ENCODE results near the gene LMBR1L. TPM values are rescaled to one million over a fixed set of nuclear protein-coding genes. Genes with fewer than 3 reads are reported as not detected.
"Not testable (repeated sequence)": the region's sequence is repeated elsewhere in the genome, so short reads cannot be mapped to it uniquely, and the experiment has no call there.

Gene LMBR1L
- total and polyA plus RNA-seq, 5 donors = 25.6 to 45.3 (median 31.6) TPM

- WGBS = 59% methylated on average over 1 of the region's 1 CpG
- H3K4me1 ChIP-seq (ENCODE audit: control insufficient read depth, insufficient read depth, low read length) = no peaks in the 10 kb centered on the region
- no peak overlapping the region for H3K4me3 ChIP-seq (ENCODE audit: low read length)
- H3K9me3 ChIP-seq (ENCODE audit: control insufficient read depth, low read length) = no peaks in the 10 kb centered on the region
- intact Hi-C loops (cut with DNase I) = loop anchor here in 1 of 4 donors (10.0 kb wide), 1 partner anchor 155 kb away; no protein-coding TSS in a partner anchor
- no peak overlapping the region for H3K27ac ChIP-seq (ENCODE audit: low read length)
- no peaks in the 10 kb centered on the region for H3K27me3 ChIP-seq (ENCODE audit: control insufficient read depth, insufficient read depth)
- no peak for ATAC-seq
- no peak for DNase-seq
These were observed 30.9 kb downstream of the LMBR1L start for GRCh38 chr12:49079793-49080192.

GRCh38 chr12:49070971-49071370, 39.7 kb downstream of the LMBR1L start:
- H3K27ac ChIP-seq (ENCODE audit: low read length) = no peak overlapping the region
- WGBS = 93% methylated on average over 11 of the region's 11 CpGs
- intact Hi-C loops (cut with DNase I) = no loop called here
- DNase-seq (no peak), ATAC-seq (no peak)
- H3K4me3 ChIP-seq (ENCODE audit: low read length) = no peak overlapping the region
- H3K9me3 ChIP-seq (ENCODE audit: control insufficient read depth, low read length) = no peaks in the 10 kb centered on the region
- H3K4me1 ChIP-seq (ENCODE audit: control insufficient read depth, insufficient read depth, low read length) = peaks cover 5% of the 10 kb centered on the region
- H3K27me3 ChIP-seq (ENCODE audit: control insufficient read depth, insufficient read depth) = no peaks in the 10 kb centered on the region

DNA sequence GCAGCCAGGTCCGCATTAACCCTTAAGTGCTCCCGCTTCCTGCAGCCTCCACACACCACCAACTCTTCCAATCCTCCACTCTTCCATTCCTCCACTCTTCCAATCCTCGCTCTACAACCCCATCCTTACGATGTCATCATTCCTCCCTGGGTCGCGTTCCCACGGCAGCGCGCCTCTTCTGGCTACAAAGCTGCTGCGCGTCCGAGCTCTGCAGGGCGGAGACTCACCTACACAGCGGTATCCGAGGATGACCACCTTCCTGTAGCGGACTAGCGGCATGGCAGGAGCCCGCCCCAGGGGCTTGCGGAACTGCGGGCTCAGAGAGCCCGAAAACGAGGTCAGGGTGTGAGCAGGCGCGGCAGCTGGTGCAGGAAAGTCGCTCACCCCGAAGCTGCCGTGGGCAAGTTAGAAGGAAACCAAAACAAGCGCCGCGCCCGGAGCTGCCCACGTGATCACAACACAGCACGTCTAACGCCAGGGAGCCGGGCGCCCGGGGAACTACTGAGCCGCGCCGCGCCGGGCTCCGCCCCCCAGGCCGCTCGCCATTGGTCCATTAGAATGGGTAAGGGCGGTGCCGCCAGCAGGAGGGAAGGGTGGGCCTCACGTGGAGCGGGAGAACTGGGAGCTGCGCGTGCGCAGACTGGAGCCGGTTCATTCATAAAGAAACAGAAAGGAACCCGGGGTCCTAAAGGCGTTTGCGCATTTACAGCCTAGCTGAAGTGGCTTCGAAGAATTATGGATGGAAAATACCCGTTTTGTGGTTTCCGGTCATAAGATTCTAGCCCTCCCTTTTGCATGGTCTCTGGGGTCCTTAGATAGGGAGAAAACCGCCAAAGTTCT, 40.9 kb downstream of the LMBR1L start, which contains the start of gene RHEBL1:
TSS of gene RHEBL1 (minus strand) at position 473 of the 840 bp plus-strand sequence. CDS start at position 279, 194 bp downstream.
- peak; percentile 100 for ATAC-seq
- intact Hi-C loops (cut with DNase I) = loop anchor here in 2 of 4 donors (10.0 kb wide), 2 partner anchors 45 to 165 kb away; partner anchors contain the start of gene LMBR1L (in 2 of the 2)
- Histone ChIP-seq H3K9me3 (ENCODE audit: control insufficient read depth, low read length) (no peaks in the 10 kb centered on the region), H3K27ac (ENCODE audit: low read length) (no peak within 1 kb of the TSS), H3K4me3 (ENCODE audit: low read length) (peak within 1 kb of the TSS; percentile 61), H3K27me3 (ENCODE audit: control insufficient read depth, insufficient read depth) (no peaks in the 10 kb centered on the region), H3K4me1 (ENCODE audit: control insufficient read depth, insufficient read depth, low read length) (peaks cover 5% of the 10 kb centered on the region)
- DNase-seq = peak; percentile 99 to 100 (median 99)
- under 1% methylated on average over 60 of the region's 60 CpGs for WGBS

GRCh38 chr12:49068879-49069506, 41.7 kb downstream of the LMBR1L start:
- intact Hi-C loops (cut with DNase I) = loop anchor here in 2 of 4 donors (10.0 kb wide), 2 partner anchors 46 to 166 kb away; partner anchors contain the start of gene LMBR1L (in 2 of the 2)
- ATAC-seq (no peak), DNase-seq (no peak)
- H3K4me3 ChIP-seq (ENCODE audit: low read length) = peak overlapping the region; percentile 61
- no peaks in the 10 kb centered on the region for H3K9me3 ChIP-seq (ENCODE audit: control insufficient read depth, low read length)
- H3K4me1 ChIP-seq (ENCODE audit: control insufficient read depth, insufficient read depth, low read length) = peaks cover 5% of the 10 kb centered on the region
- no peak overlapping the region for H3K27ac ChIP-seq (ENCODE audit: low read length)
- H3K27me3 ChIP-seq (ENCODE audit: control insufficient read depth, insufficient read depth) = no peaks in the 10 kb centered on the region
- WGBS = 22% methylated on average over 21 of the region's 21 CpGs

- Histone ChIP-seq H3K9me3 (ENCODE audit: control insufficient read depth, low read length) (no peaks in the 10 kb centered on the region), H3K27me3 (ENCODE audit: control insufficient read depth, insufficient read depth) (no peaks in the 10 kb centered on the region), H3K27ac (ENCODE audit: low read length) (no peak overlapping the region), H3K4me3 (ENCODE audit: low read length) (no peak overlapping the region), H3K4me1 (ENCODE audit: control insufficient read depth, insufficient read depth, low read length) (peaks cover 5% of the 10 kb centered on the region)
- DNase-seq = no peak
- WGBS = 53% methylated on average over 4 of the region's 4 CpGs
- no peak for ATAC-seq
- intact Hi-C loops (cut with DNase I) = loop anchor here in 2 of 4 donors (10.0 kb wide), 2 partner anchors 49 to 169 kb away; partner anchors contain the start of gene LMBR1L (in 2 of the 2)
These were observed 44.5 kb downstream of the LMBR1L start for GRCh38 chr12:49066120-49066519.

GRCh38 chr12:49064767-49065152, 45.9 kb downstream of the LMBR1L start:
- WGBS = 94% methylated on average over 5 of the region's 5 CpGs
- Histone ChIP-seq H3K27ac (ENCODE audit: low read length) (no peak overlapping the region), H3K4me1 (ENCODE audit: control insufficient read depth, insufficient read depth, low read length) (peaks cover 5% of the 10 kb centered on the region), H3K4me3 (ENCODE audit: low read length) (no peak overlapping the region), H3K27me3 (ENCODE audit: control insufficient read depth, insufficient read depth) (no peaks in the 10 kb centered on the region), H3K9me3 (ENCODE audit: control insufficient read depth, low read length) (no peaks in the 10 kb centered on the region)
- ATAC-seq (no peak), DNase-seq (no peak)
- intact Hi-C loops (cut with DNase I) = loop anchor here in 2 of 4 donors (10.0 kb wide), 2 partner anchors 50 to 170 kb away; partner anchors contain the start of gene LMBR1L (in 2 of the 2)

- not testable (repeated sequence) for H3K27ac ChIP-seq (ENCODE audit: low read length); ATAC-seq; H3K4me3 ChIP-seq (ENCODE audit: low read length); H3K9me3 ChIP-seq (ENCODE audit: control insufficient read depth, low read length); H3K27me3 ChIP-seq (ENCODE audit: control insufficient read depth, insufficient read depth); H3K4me1 ChIP-seq (ENCODE audit: control insufficient read depth, insufficient read depth, low read length)
- intact Hi-C loops (cut with DNase I) = loop anchor here in 2 of 4 donors (10.0 kb wide), 2 partner anchors 53 to 173 kb away; partner anchors contain the start of gene LMBR1L (in 2 of the 2)
- 90% methylated on average over 17 of the region's 17 CpGs for WGBS
- peak in 1 of 3 donors; percentile 41 for DNase-seq
These were observed 48.7 kb downstream of the LMBR1L start for GRCh38 chr12:49061916-49062315.

DNA sequence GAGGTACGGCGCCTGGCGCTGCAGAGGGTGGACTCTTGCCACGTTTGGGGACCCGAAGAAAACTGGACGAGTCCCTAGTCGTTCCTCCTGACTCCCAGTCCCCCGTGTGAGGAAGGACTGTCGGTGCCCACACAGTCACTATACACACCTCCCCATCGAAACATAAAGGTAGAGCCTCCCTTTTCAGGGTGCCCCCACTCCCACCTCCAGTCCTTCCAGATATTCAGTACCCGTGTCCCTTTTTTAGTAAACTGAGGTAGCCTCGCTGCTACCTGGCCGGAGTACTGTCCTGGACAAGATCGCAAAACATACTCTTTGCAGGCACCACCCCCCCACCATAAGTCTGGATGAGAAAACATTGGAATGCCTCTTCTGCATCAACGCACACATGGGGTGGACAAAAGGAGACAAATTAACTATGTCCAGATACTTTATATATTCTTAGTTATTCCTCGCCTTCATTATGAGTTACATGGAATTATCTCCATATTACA, 49.4 kb downstream of the LMBR1L start:
- Histone ChIP-seq H3K9me3 (ENCODE audit: control insufficient read depth, low read length) (no peaks in the 10 kb centered on the region), H3K4me1 (ENCODE audit: control insufficient read depth, insufficient read depth, low read length) (peaks cover 8% of the 10 kb centered on the region), H3K27ac (ENCODE audit: low read length) (peak overlapping the region; percentile 95), H3K4me3 (ENCODE audit: low read length) (peak overlapping the region; percentile 96), H3K27me3 (ENCODE audit: control insufficient read depth, insufficient read depth) (no peaks in the 10 kb centered on the region)
- ATAC-seq (no peak), DNase-seq (no peak)
- 6% methylated on average over 16 of the region's 16 CpGs for WGBS
- intact Hi-C loops (cut with DNase I) = loop anchor here in 2 of 4 donors (10.0 kb wide), 2 partner anchors 54 to 174 kb away; partner anchors contain the start of gene LMBR1L (in 2 of the 2)

DNA sequence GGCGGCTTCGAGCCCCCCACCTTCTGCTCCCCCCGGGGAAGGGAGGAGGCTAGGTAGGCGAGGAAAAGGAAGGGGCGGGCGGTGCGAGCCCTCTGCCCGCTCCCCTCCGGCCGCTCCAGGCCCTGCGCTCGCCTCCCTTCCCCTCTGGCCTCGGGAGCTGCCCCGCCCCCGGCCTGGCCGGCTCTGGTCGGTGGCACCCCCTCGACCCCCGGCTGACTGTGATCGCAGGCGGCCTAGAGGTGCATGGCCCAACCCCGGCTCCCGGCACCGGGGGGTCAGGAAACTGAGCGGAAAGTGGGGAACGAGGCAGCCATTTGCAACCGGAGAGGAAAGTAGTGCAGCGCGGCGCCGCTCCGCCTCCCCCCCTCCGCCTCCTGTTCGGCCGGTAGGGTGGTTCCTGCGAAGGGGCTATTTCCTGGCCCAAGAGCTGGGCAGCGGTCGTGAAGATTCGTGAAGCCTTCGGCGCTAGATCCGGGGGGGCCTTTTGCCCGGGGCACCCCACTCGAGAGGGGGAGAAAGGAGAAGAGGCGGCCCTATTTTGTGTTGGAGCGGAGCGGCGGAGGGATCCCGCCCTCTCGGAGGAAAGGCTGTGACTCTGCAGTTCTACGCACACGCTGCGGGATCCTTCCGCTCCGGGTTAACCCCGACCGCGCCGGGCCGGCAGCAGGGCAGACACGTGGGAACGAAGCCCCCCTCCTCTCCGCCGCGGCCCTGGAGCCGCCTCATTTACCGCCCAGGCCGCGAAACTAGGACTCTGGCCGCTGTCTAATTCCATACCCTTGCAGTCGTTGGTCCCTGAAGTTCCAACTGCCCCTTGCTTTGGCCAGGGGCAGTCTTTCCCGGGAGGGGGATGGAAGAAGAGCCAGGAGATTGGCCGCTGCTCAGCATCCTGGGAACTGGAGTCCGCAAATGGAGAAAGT, 50.1 kb downstream of the LMBR1L start, which contains the start of gene KMT2D:
TSS of gene KMT2D (minus strand) at position 558 of the 920 bp plus-strand sequence. CDS start 5,470 bp downstream, outside the sequence.
- Histone ChIP-seq H3K27ac (ENCODE audit: low read length) (peak within 1 kb of the TSS; percentile 95), H3K4me3 (ENCODE audit: low read length) (peak within 1 kb of the TSS; percentile 96), H3K27me3 (ENCODE audit: control insufficient read depth, insufficient read depth) (no peaks in the 10 kb centered on the region), H3K9me3 (ENCODE audit: control insufficient read depth, low read length) (no peaks in the 10 kb centered on the region), H3K4me1 (ENCODE audit: control insufficient read depth, insufficient read depth, low read length) (peaks cover 10% of the 10 kb centered on the region)
- intact Hi-C loops (cut with DNase I) = loop anchor here in 2 of 4 donors (10.0 kb wide), 2 partner anchors 54 to 174 kb away; partner anchors contain the start of gene LMBR1L (in 2 of the 2)
- WGBS = under 1% methylated on average over 74 of the region's 74 CpGs
- ATAC-seq (peak; percentile 85 to 86), DNase-seq (peak; percentile 94 to 97 (median 97))

All from right cardiac atrium (tissue), 5 donors.